HG02763 (cell line): ENCODE data around the gene SOX6.
"Not testable (repeated sequence)": the region's sequence is repeated elsewhere in the genome, so short reads cannot be mapped to it uniquely, and the experiment has no call there.

Experiments used
- ATAC-seq: cut with Tn5 transposase; IDR thresholded peaks from one replicate; pipeline ENCODE4 v1.9.1; 2021; ENCODE audit warnings: mild to moderate bottlenecking, moderate library complexity; ENCODE audit not compliant: unreplicated experiment

The SOX6 gene

GRCh38 chr11:16356057-16356760, at the start of gene SOX6:
Gene SOX6 (minus strand): TSS chr11:16356546. CDS start chr11:16341248, 15,298 bp downstream.
- ATAC-seq: no peak

- ATAC-seq: no peak
Observed at GRCh38 chr11:16404781-16405285, 48.5 kb upstream of the SOX6 start.

- no peak for ATAC-seq
Observed at GRCh38 chr11:16403851-16404250, 47.5 kb upstream of the SOX6 start.

GRCh38 chr11:16403448-16403803, 47.1 kb upstream of the SOX6 start:
- ATAC-seq: no peak

GRCh38 chr11:16402654-16403447, 46.5 kb upstream of the SOX6 start:
- ATAC-seq: no peak

GRCh38 chr11:16397390-16397789, 41.0 kb upstream of the SOX6 start:
- ATAC-seq: no peak

- no peak for ATAC-seq
Observed at GRCh38 chr11:16395601-16396000, 39.3 kb upstream of the SOX6 start.

- ATAC-seq: no peak
Observed at GRCh38 chr11:16394947-16395346, 38.6 kb upstream of the SOX6 start.

- no peak for ATAC-seq
Observed at GRCh38 chr11:16393340-16393739, 37.0 kb upstream of the SOX6 start.

- no peak for ATAC-seq
Observed at GRCh38 chr11:16392616-16393015, 36.3 kb upstream of the SOX6 start.

- ATAC-seq: not testable (repeated sequence)
Observed at GRCh38 chr11:16390826-16391225, 34.5 kb upstream of the SOX6 start.

- no peak for ATAC-seq
Observed at GRCh38 chr11:16385099-16385498, 28.8 kb upstream of the SOX6 start.

GRCh38 chr11:16382638-16383380, 26.5 kb upstream of the SOX6 start:
- ATAC-seq: no peak

- no peak for ATAC-seq
Observed at GRCh38 chr11:16382186-16382585, 25.8 kb upstream of the SOX6 start.

- no peak for ATAC-seq
Observed at GRCh38 chr11:16380941-16381568, 24.7 kb upstream of the SOX6 start.

GRCh38 chr11:16378906-16379305, 22.6 kb upstream of the SOX6 start:
- ATAC-seq: no peak

GRCh38 chr11:16377746-16378145, 21.4 kb upstream of the SOX6 start:
- no peak for ATAC-seq

GRCh38 chr11:16375664-16376063, 19.3 kb upstream of the SOX6 start:
- not testable (repeated sequence) for ATAC-seq

GRCh38 chr11:16373768-16374167, 17.4 kb upstream of the SOX6 start:
- ATAC-seq: no peak

GRCh38 chr11:16372355-16372754, 16.0 kb upstream of the SOX6 start:
- ATAC-seq: no peak

- ATAC-seq: no peak
Observed at GRCh38 chr11:16367252-16367651, 10.9 kb upstream of the SOX6 start.
